Ammon's horn (tissue), 1 donor: ENCODE measurements around the gene TMEM18.
"Not testable (repeated sequence)": the region's sequence is repeated elsewhere in the genome, so short reads cannot be mapped to it uniquely, and the experiment has no call there.

ENCODE experiments used
- DNase-seq: peaks from one replicate; pipeline ENCODE4 v3.0.0-alpha.2; 2016; ENCODE audit warnings: low spot score

TMEM18 gene

GRCh38 chr2:693606-694005 is 16.4 kb upstream of the TMEM18 start:
- no peak for DNase-seq

DNA sequence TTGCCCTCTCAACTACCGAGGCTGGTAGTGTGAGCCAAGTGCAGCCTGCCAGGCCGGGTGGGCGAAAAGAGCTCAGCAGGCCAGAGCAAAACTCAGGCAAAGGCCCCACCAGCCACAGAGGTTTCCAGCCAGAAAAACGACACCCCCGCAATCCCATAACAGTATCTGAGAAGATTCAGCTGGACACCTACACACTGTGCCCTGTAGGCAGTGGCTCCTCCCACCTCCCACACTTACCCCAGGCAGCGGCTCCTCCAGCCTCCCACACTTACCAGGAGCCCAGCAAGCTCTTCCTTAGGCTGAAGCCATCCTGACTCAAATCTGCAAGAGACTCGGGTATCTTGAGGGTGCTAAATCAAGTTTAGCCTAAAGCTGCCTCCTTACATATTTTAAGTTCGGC is 15.6 kb upstream of the TMEM18 start:
- no peak for DNase-seq

GRCh38 chr2:691821-692761 is 14.9 kb upstream of the TMEM18 start:
- DNase-seq, result no peak

DNA sequence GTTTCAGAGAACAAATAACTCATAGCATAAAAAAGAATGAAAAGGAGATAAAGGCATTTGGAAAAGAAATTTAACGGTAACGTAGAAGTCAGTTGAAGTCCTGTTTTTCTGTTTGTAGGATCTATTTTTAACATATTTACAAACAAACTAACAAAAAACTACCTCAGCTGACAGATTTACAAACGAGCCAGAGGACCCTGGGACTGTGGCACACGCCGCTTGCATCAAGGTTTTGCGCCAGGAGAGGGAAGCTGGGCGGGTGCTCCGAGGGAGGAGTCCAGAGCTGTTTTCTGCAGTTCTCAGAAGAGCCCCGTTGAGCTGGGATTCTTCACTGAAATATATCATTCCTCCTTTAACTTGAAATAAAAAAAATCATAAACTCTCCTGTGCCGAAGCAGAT is 13.6 kb upstream of the TMEM18 start:
- DNase-seq, result no peak

DNA sequence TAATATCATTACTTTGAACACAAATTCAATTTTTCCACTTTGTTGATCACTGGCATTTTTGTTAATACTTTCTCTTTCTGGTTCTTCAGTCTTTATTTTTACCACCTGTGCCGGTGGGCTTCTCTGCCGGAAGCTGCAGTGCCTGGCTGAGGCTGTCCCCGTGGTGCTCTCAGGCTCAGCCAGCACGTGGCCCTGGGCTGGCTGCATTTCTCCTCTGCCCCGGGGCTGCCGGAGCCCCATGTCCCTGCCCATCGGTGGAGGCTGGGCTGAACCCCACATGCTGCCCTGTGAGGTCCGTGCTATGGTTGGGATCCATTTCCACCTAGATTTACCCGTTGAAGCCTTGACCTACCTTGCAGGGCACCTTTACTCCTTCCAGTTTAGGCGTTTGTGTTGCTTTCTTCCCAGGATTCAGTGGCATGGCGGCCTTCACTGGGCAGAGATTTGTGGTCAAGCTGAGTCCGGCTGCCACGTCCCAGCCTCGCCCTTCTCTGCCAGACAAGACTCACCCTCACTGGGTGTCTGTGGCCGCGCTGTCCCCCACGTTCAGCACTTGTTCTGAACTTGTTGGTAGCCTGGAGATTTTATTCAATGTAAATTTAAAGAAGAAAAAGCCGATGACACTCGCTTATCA is 12.8 kb upstream of the TMEM18 start:
- DNase-seq, result no peak

DNA sequence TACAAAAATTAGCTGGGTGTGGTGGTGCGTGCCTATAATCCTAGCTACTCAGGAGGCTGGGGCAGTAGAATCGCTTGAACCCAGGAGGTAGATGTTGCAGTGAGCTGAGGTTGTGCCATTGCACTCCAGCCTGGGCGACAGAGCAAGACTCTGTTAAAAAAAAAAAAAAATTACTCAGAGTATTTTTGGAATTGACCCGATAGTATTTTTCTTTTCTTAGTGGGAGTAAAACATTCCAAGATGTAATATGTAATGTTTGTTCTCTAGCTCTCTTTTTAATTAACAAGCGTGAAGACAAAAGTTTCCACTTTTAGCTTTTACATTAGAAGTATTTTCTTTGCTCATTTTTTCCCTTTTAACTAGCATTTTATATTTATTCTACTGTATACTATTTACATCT is 12.0 kb upstream of the TMEM18 start:
- no peak for DNase-seq

DNA sequence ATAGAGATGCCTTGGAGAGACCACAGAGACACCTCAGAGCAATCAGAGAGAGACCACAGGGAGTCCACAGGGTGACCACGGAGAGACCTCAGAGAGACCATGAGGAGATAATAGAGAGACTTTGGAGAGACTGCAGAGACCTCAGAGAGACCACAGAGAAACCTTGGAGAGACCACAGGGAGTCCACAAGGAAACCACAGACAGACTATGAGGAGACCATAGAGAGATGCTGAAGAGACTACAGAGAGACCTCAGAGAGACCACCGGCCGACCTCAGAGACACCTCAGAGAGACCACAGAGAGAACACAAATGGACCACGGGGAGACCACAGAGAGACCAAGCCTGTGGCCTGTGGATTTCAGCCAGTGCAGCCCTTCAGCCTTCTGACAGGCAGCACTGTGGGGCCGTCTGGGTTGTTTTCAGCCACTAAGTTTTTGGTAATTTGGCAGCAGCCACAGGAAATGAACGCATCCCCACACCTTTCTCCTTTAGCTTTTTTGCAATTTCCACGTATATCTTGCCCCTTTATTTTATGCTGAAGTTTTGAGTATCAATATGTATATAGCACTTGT is 11.4 kb upstream of the TMEM18 start:
- no peak for DNase-seq

- DNase-seq, result no peak
Observed at GRCh38 chr2:685421-685820, 8.2 kb upstream of the TMEM18 start.

DNA sequence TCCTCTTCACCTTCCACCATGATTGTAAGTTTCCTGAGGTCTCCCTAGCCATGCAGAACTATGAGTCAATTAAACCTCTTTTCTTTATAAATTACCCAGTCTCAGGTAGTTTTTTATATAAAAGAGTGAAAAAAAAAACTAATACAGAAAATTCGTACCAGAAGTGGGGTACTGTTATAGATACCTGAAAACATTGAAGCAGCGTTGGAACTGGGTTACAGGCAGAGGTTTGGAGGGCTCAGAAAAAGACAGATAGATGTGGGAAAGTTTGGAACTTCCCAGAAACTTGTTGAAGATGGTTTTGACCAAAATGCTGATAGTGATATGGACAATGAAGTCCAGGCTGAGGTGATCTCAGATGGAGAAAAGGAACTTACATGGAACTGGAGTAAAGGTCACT is 7.7 kb upstream of the TMEM18 start:
- DNase-seq, result not testable (repeated sequence)

DNA sequence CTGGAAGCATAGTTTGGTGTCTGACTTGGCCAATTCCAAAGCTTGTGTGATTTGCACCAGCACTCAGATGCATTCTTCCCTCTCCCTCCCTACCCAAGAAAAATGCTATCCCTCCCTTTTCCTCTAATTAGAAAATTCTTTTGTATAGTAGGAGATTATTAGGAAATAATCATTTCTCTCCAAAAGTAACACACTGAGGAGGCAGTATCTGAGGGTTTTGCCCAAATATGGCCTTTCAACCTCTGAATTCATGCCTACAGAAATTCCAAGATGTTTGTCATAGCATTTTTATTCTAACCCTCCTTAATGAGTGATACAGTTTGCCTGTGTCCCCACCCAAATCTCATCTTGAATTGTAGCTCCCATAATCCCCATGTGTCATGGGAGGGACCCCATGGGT is 5.0 kb upstream of the TMEM18 start:
- DNase-seq, result no peak

- DNase-seq, result no peak
Observed at GRCh38 chr2:681312-681711, 4.1 kb upstream of the TMEM18 start.

DNA sequence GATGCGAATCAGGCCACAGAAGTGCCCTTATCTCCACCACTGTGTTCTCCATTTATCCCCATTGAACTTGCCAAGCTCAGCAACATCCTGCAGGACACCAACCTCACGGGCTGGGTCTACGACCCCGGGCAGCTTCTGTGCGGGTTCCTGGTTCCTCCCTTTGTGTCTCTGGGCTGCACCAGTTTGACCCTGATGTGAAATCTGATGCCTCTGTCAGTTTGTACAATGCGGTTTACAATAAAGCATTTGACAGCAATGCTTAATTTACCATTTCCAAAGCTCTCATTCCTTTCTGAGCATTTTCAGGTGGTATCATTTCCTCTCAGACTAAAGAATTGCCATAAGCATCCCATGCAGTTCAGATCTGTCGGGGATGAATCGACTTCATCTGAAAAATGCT is 3.3 kb upstream of the TMEM18 start:
- DNase-seq, result no peak

DNA sequence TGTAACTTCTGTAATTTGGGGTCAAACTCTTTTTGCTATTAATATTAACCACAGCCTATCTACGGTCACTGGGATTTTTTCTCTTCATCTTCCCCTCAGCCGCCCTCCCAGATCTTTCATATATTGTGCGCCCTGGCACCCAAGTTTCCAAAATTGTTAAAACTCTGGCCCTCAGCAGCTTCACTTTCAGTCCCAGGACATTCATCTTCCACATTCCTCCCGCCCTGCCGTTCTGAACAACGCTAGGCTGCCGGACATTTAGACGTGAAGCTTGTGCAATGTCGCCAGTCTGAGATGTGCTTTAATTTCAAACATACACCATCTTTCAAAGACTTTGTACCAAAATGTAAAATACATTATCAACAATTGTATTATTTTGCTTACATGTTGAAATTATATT is 1.8 kb upstream of the TMEM18 start:
- no peak for DNase-seq

- no peak for DNase-seq
Observed at GRCh38 chr2:677959-678550, 849 bp upstream of the TMEM18 start.

GRCh38 chr2:676647-677055 is 555 bp downstream of the TMEM18 start:
- DNase-seq, result peak; percentile 100

GRCh38 chr2:675982-676646 is 1.1 kb downstream of the TMEM18 start:
- no peak for DNase-seq

DNA sequence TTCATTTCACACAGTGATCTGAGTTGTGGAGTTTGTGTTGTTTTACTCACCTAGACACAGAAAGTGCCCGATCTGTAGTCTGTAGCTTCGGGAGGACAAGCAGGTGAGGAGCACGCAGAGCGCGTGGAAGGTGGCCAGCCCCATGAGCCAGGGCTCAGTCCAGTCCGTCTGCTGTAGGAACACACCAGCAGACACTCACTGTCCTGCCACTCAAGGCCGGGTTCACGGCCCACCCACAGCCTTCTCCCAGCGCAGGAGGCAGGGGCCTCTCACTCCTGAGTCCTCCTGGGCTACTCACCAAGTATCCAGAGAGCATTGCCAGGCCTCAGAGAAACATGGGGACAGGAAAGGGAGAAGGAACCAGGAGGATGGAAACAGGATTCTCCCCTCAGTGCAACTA is 1.7 kb downstream of the TMEM18 start:
- no peak for DNase-seq

DNA sequence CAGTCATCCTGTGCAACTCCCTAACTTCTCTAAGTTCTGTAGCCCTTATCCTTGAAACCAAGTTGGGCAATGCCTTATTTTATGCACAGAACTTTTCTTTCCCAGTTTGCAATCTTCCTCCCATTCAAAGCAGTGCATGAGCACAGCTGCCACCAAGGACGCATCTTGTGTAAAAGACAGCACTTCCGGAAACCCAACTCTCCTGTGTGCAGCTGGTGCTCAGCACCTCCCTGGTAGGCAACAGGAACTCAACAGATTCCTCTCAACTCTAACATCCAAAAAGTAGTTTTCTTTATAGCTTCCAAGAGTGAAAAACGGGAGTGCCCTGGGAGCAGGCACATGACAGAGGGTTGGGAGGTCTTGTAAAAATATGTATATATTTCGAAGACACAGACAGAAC is 2.2 kb downstream of the TMEM18 start:
- DNase-seq, result no peak

- DNase-seq, result no peak
Observed at GRCh38 chr2:674321-674985, 2.8 kb downstream of the TMEM18 start.

DNA sequence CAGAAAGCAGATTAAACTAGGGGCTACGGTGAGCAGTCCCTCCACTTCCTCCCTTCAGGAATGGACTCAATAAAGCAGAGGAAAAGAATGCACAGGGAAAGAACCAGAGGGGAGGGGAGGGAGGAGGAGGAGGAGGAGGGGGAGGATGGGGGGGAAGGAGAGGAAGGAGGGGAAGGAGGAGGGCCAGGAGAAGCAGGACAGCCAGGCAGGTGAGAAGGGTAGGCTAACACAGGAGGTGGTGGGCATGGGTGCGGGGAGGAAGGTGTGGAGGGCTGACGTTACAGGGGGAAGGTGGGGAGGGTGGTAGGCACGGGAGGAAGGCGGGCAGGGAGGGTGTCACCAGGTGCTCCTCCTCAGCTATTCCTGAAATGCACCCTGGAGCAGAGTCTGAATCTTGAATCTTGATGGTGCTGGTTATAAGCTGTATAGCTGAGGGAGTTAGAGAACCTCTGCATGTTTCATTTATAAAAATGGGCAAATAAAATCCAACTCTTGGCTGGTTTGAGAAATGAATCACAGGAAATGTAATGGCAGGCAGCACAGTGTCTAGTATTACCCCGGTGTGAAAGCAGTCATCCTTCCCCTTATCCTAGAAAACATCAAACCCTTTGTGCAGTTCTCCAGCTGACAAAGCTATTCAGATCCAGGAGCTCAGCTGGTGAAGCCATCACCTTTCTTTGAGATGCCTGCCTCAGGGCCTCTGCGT is 3.4 kb downstream of the TMEM18 start:
- DNase-seq, result no peak

GRCh38 chr2:673016-673415 is 4.2 kb downstream of the TMEM18 start:
- no peak for DNase-seq
